IMR-90 (cell line): ENCODE results near the gene DCAF6. TPM values are rescaled to one million over a fixed set of nuclear protein-coding genes. Genes with fewer than 3 reads are reported as not detected.

Experiments used
- ATAC-seq: fragments of 200-7000 bp; cut with Tn5 transposase; 2 replicates; pipeline ENCODE4 v1.9.1; 2020; ENCODE audit warnings: low read depth, mild to moderate bottlenecking, moderate library complexity
- BruUV-seq: library from RNA; stranded (reverse); fragments of 400-500 nt; replicated peaks from 2 replicates; lab custom pipeline; 2021; lab: Mats Ljungman, UMichigan
- CTCF ChIA-PET: fragments of 300-600 bp; formaldehyde crosslinking; extraction: SDS; loops from one replicate; lab custom pipeline; 2021; ENCODE audit warnings: antibody characterized with exemption; lab: Yijun Ruan, JAX
- POLR2A ChIA-PET: fragments of 300-600 bp; sonication (Branson Sonifier 250); formaldehyde crosslinking; loops from one replicate; lab custom pipeline; 2022; ENCODE audit warnings: antibody characterized with exemption; ENCODE audit not compliant: unreplicated experiment; lab: Charles Lee
- DNase-seq: peaks from one replicate; pipeline ENCODE4 v3.0.0; 2013
- H2AFZ ChIP-seq: replicated peaks from 2 replicates; pipeline ENCODE3; 2013; ENCODE audit warnings: low read length, mild to moderate bottlenecking; ENCODE audit not compliant: poor library complexity
- H2AK5ac ChIP-seq: 2 replicates; pipeline ENCODE4 v1.6.1; 2013; ENCODE audit warnings: low read depth, low read length, inconsistent platforms
- H2AK9ac ChIP-seq: replicated peaks from 2 replicates; pipeline ENCODE3; 2013; ENCODE audit warnings: mild to moderate bottlenecking, low read depth, low read length, moderate library complexity; ENCODE audit not compliant: poor library complexity
- H2BK120ac ChIP-seq: 2 replicates; pipeline ENCODE4 v1.6.1; 2013; ENCODE audit warnings: low read depth, low read length, inconsistent platforms
- H2BK15ac ChIP-seq: 3 replicates; pipeline ENCODE4 v1.6.1; 2013; ENCODE audit warnings: low read depth, low read length, inconsistent platforms
- H2BK20ac ChIP-seq: 2 replicates; pipeline ENCODE4 v1.6.1; 2013; ENCODE audit warnings: low read depth, mild to moderate bottlenecking, inconsistent platforms, low read length, moderate library complexity
- H2BK5ac ChIP-seq: 2 replicates; pipeline ENCODE4 v1.6.1; 2013; ENCODE audit warnings: mild to moderate bottlenecking, low read depth, low read length, inconsistent platforms; ENCODE audit not compliant: poor library complexity, severe bottlenecking
- H3K14ac ChIP-seq: replicated peaks from 2 replicates; pipeline ENCODE4 v1.6.1; 2013; ENCODE audit warnings: low read depth, low read length, inconsistent platforms
- H3K18ac ChIP-seq: 2 replicates; pipeline ENCODE4 v1.6.1; 2013; ENCODE audit warnings: low read depth, low read length, control low read depth
- H3K23ac ChIP-seq: 2 replicates; pipeline ENCODE4 v1.6.1; 2013; ENCODE audit warnings: low read depth, low read length, inconsistent platforms
- H3K27ac ChIP-seq: 2 replicates; pipeline ENCODE4 v1.5.1; 2013; ENCODE audit warnings: mild to moderate bottlenecking, control low read depth, low read length; ENCODE audit not compliant: insufficient read depth
- H3K27me3 ChIP-seq: 2 replicates; pipeline ENCODE4 v1.6.1; 2013; ENCODE audit warnings: low read length; ENCODE audit not compliant: control insufficient read depth, insufficient read depth
- H3K36me3 ChIP-seq: 2 replicates; pipeline ENCODE4 v1.6.1; 2013; ENCODE audit warnings: low read length, mixed read lengths; ENCODE audit not compliant: control insufficient read depth, insufficient read depth
- H3K4ac ChIP-seq: 2 replicates; pipeline ENCODE4 v1.6.1; 2013; ENCODE audit warnings: low read depth, low read length, inconsistent platforms
- H3K4me1 ChIP-seq: 2 replicates; pipeline ENCODE4 v1.6.1; 2013; ENCODE audit warnings: low read length, mixed read lengths; ENCODE audit not compliant: control insufficient read depth, insufficient read depth
- H3K4me2 ChIP-seq: 2 replicates; pipeline ENCODE4 v1.6.1; 2013; ENCODE audit warnings: low read depth, mild to moderate bottlenecking, control low read depth, low read length, moderate library complexity
- H3K4me3 ChIP-seq: 2 replicates; pipeline ENCODE4 v1.5.1; 2013; ENCODE audit warnings: low read depth, mild to moderate bottlenecking, control low read depth, low read length, moderate library complexity; ENCODE audit not compliant: insufficient read depth
- H3K56ac ChIP-seq: 2 replicates; pipeline ENCODE4 v1.6.1; 2013; ENCODE audit warnings: low read length, inconsistent platforms; ENCODE audit not compliant: insufficient read depth; ENCODE audit errors: extremely low read depth
- H3K79me1 ChIP-seq, 2 experiments: 2 replicates each; pipeline ENCODE4 v1.6.1; 2013; ENCODE audit warnings: low read length in 2 of 2, inconsistent platforms in 1 of 2, low read depth in 1 of 2
- H3K9ac ChIP-seq: 2 replicates; pipeline ENCODE4 v1.6.1; 2013; ENCODE audit warnings: low read depth, low read length, control low read depth
- H3K9me1 ChIP-seq: 2 replicates; pipeline ENCODE4 v1.6.1; 2013; ENCODE audit warnings: low read length, inconsistent platforms; ENCODE audit not compliant: insufficient read depth
- H3K9me3 ChIP-seq: 2 replicates; pipeline ENCODE4 v1.6.1; 2013; ENCODE audit warnings: low read length; ENCODE audit not compliant: control insufficient read depth, insufficient read depth
- H4K20me1 ChIP-seq: 2 replicates; pipeline ENCODE4 v1.6.1; 2013; ENCODE audit warnings: low read length, inconsistent platforms; ENCODE audit not compliant: insufficient read depth
- H4K5ac ChIP-seq: 2 replicates; pipeline ENCODE4 v1.6.1; 2013; ENCODE audit warnings: mild to moderate bottlenecking, low read depth, low read length, control low read depth
- H4K8ac ChIP-seq, 2 experiments: 2 replicates each; pipeline ENCODE4 v1.6.1; 2013; ENCODE audit warnings: low read depth in 2 of 2, low read length in 2 of 2, control low read depth in 1 of 2, inconsistent platforms in 1 of 2
- H4K91ac ChIP-seq: 2 replicates; pipeline ENCODE4 v1.6.1; 2013; ENCODE audit warnings: low read depth, low read length, inconsistent platforms; ENCODE audit not compliant: insufficient read depth
- CEBPB ChIP-seq: IDR thresholded peaks from 2 replicates; pipeline ENCODE4 v1.6.1; 2012; ENCODE audit warnings: low read depth, low read length, improper control_type of control experiment
- ELK1 ChIP-seq: fragments of 150-350 bp; IDR thresholded peaks from 2 replicates; pipeline ENCODE4 v1.6.1; 2016; ENCODE audit warnings: low read depth, mild to moderate bottlenecking, low read length, moderate library complexity, borderline replicate concordance
- POLR2A ChIP-seq: IDR thresholded peaks from 2 replicates; pipeline ENCODE4 v1.6.1; 2012; ENCODE audit warnings: mild to moderate bottlenecking, low read depth, low read length
- RFX5 ChIP-seq: IDR thresholded peaks from 2 replicates; pipeline ENCODE4 v1.8.0; 2012; ENCODE audit warnings: low read depth, mild to moderate bottlenecking, low read length, moderate library complexity
- SMC3 ChIP-seq: fragments of 150-350 bp; IDR thresholded peaks from 2 replicates; pipeline ENCODE4 v1.6.1; 2016; ENCODE audit warnings: low read depth, mild to moderate bottlenecking, antibody characterized with exemption, low read length, moderate library complexity
- WGBS, 2 experiments: methylation state at CpG; one replicate each; pipeline versions ENCODE4 v1.1.5 to v1.1.7; 2013; ENCODE audit warnings: missing lambda C conversion rate in 2 of 2; ENCODE audit not compliant: insufficient read length in 1 of 2; ENCODE audit errors: extremely low coverage in 2 of 2; 5-methylcytosine and 5-hydroxymethylcytosine counted together
- dilution Hi-C: fragments of 300-500 bp; cut with HindIII; formaldehyde crosslinking; loops from one replicate; pipeline ENCODE4 v1.14.3; 2018; ENCODE audit warnings: low sequenced_read_pairs; ENCODE audit not compliant: unreplicated experiment
- in situ Hi-C: fragments of 300-500 bp; cut with MboI; formaldehyde crosslinking; loops from 3 replicates; pipeline ENCODE4 v1.14.3; 2019; ENCODE audit warnings: low sequenced_read_pairs, inconsistent platforms, mixed read lengths
- intact Hi-C: fragments of 100-400 bp; cut with micrococcal nuclease; formaldehyde crosslinking; loops from 2 replicates; pipeline ENCODE4 v1.10.0; 2022
- polyA plus RNA-seq, 3 experiments: library from polyadenylated mRNA; depleted of rRNA; stranded (reverse); fragments of >200 nt; gene quantifications; 2 replicates each; pipeline ENCODE4 v1.2.3, GENCODE V29; 2012; ENCODE audit warnings: low replicate concordance in 1 of 3
- total RNA-seq: library from RNA; depleted of rRNA; stranded (reverse); fragments of >200 nt; gene quantifications from 2 replicates; pipeline ENCODE4 v1.2.3, GENCODE V29; 2012

DCAF6 gene
- total and polyA plus RNA-seq, 2 of the 4 experiments (the other 2 are of a cell fraction): 60.4 to 88.7 TPM

DNA sequence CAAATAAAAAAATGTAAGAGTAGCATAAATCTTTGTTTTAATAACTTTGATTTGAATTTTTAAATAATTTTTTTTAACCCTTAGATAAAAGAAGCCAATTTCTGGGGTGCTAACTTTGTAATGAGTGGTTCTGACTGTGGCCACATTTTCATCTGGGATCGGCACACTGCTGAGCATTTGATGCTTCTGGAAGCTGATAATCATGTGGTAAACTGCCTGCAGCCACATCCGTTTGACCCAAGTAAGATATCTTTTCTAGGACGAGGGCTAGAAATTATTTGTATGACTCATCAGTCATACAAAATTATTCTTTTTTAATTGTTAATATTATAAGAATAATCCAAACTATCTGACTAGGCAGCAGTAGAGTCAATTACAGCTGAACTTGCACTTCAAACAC, 129.0 kb downstream of the DCAF6 start:
- BruUV-seq: no TSS peak
- in situ Hi-C loops: no loop called here
- DNase-seq: no peak

More for the DNA sequence above, 129.0 kb downstream of the DCAF6 start:
- Histone ChIP-seq H3K27me3 (no peaks in the 10 kb centered on the region), H3K36me3 (peaks cover 15% of the 10 kb centered on the region; the same call in 1 of the 2 replicates), H2AK5ac (no peak overlapping the region), H3K9me1 (no peaks in the 10 kb centered on the region), H4K20me1 (no peaks in the 10 kb centered on the region), H2AK9ac (no peak overlapping the region), H3K4ac (no peak overlapping the region), H2BK120ac (no peak overlapping the region), H2AFZ (no peak overlapping the region), H3K4me2 (no peak overlapping the region), H3K79me1 (peaks cover 2 to 7% of the 10 kb centered on the region in 2 experiments; a peak in 1 of 4 replicates), H3K27ac (no peak overlapping the region), H2BK15ac (no peak overlapping the region), H4K8ac (no peak overlapping the region), H2BK20ac (no peak overlapping the region), H4K5ac (no peak overlapping the region), H4K91ac (no peak overlapping the region), H2BK5ac (no peak overlapping the region), H3K4me3 (no peak overlapping the region), H3K9ac (no peak overlapping the region), H3K56ac (no peak overlapping the region), H3K18ac (no peak overlapping the region), H3K9me3 (no peaks in the 10 kb centered on the region), H3K23ac (no peak overlapping the region), H3K14ac (no peak overlapping the region; the same call in 1 of the 2 replicates), H3K4me1 (no peaks in the 10 kb centered on the region)
- POLR2A ChIA-PET: no interaction called here
- TF ChIP-seq ELK1: no peak
- TF ChIP-seq SMC3: no peak
- no peak for TF ChIP-seq POLR2A
- no peak for TF ChIP-seq CEBPB
- no peak for TF ChIP-seq RFX5
- intact Hi-C loops (loop anchor here (5.0 kb wide), 2 partner anchors 33 to 108 kb away; no protein-coding TSS in a partner anchor), dilution Hi-C loops (no loop called here)
- CTCF ChIA-PET: interaction anchor here (3.3 kb wide), 1 partner anchor 17 kb away, joined by 12 read pairs; no protein-coding TSS in a partner anchor
- 50% methylated on average over 1 of the region's 3 CpGs; no CpG with 5 or more reads in 1 of the 2 experiments for WGBS, 2 experiments
- ATAC-seq: no peak
